SIG-M5 treated with dmso at 0.1 percent for 504 hours (cell line): ENCODE results near the gene TGM3.

Source experiments
- DNase-seq: peaks from one replicate; lab custom pipeline; 2025; ENCODE audit not compliant: unreplicated experiment; lab: John Stamatoyannopoulos, UW

TGM3 gene

GRCh38 chr20:2374346-2375125 is 78.7 kb downstream of the TGM3 start:
- no peak for DNase-seq

DNA sequence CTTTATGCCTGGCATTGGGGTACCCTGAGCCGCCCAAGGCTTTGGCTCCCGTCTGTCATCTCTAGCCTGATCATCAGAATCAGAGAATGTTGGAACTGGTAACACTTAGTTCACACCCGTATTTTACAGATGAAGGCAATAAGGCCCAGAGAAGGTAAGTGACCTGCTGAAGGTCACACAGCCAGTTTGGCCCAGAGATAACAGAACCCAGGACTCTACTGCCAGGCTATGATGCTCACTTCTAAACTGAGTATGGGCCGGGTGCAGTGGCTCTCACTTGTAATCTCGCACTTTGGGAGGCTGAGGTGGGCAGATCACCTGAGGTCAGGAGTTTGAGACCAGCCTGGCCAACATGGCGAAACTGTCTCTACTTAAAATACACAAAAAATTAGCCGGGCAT is 83.1 kb downstream of the TGM3 start:
- no peak for DNase-seq

- peak; percentile 10 for DNase-seq
Observed at GRCh38 chr20:2379511-2380229, 83.9 kb downstream of the TGM3 start.

DNA sequence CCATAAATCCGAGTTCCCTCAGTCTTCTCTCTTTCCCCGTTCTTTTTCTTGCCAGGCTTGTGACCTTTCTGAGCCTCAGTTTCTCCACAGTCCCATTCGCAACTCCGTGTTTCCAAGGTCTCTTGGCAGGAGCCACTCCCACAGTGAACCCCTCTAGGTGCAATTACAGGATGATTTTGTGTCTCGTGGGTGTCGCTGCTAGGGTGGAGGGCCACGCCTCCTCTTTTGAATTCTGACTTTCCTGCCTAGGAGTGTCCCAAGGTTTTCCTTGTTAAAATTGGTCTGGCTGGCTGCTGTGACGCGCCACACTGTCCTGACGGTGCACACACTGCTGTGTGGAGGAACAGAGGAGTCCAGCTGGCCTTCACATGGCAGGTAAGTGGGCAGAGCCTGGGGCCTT is 84.8 kb downstream of the TGM3 start, which contains the start of gene TGM6:
Gene TGM6 (plus strand): TSS at position 301 of the 400 bp plus-strand sequence. CDS start 68 bp downstream, at position 369.
- DNase-seq, result no peak

GRCh38 chr20:2381303-2381702 is 85.5 kb downstream of the TGM3 start:
- DNase-seq, result no peak

- DNase-seq, result no peak
Observed at GRCh38 chr20:2382833-2383232, 87.0 kb downstream of the TGM3 start.

- DNase-seq, result no peak
Observed at GRCh38 chr20:2385026-2385425, 89.2 kb downstream of the TGM3 start.

DNA sequence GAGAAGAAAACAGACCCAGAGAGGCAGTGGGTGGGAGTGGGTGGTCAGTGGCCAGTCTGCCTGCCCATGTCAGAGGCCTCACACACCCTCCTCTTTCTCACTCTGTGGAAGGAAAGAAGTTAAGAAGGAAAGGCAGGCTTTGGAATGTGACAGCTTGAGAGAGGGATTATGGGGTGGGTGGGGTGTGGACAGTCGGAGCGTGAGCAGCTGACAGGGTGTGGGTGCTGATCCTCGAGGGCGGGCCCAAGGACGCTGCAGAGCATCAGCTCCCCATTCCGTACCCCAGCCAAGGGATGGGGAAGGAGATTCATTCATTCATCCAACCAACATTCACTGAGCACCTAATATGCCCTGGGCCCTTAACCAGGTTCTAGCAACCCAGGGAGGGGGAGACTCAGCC is 89.7 kb downstream of the TGM3 start:
- no peak for DNase-seq

DNA sequence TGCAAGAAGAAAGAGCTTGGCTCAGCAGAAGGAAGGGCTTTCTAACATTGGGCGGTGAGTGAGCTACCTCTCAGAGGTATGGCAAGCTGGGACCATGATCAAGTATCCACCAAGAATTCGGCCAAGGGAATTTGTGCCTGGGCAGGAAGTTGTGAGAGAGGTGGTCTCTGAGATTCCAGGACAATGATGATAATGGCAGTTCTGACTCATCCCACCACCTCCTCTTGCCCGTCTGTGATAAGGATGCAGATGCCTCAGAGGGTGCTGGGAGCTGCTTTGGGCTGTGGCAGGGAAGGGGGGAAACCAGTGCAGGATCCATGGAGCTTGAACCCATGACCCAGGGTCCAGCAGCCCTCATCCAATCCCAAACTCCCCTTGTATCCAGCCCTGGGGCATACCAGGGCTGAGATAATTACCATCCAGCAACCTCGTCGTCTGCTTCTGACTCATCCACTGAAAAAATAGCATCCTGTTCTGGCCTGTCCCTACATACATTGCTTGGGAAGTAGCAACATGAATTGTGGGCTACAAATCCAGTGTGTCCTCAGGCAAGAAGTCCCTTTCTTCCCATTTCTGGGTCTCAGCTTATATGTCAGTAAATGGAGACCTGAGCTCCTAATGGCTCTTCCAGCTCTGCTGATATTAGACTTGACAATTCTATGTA is 90.8 kb downstream of the TGM3 start:
- no peak for DNase-seq

DNA sequence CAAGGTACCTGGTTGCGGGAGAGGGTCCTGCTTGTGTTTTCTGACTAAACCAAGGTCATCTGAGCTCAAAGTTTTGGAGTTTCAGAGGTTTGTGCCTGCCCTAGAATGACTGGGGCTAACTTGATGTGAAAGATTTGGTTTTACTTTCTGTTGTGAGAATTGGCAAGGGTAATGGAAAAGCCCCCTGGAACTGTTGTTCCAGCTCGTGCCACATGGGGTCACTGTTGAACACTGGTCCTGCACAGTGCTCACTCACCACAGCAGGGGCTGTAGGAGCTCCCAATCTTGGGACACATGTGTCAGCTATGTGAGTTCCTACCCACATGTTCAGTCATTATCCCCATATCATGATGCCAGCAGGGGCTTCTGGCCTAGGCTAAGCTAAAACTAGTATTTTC is 91.4 kb downstream of the TGM3 start:
- no peak for DNase-seq

GRCh38 chr20:2387580-2387979 is 91.8 kb downstream of the TGM3 start:
- no peak for DNase-seq
